Measurements from ENCODE around the gene CCDC18.
"Not testable (repeated sequence)": the region's sequence is repeated elsewhere in the genome, so short reads cannot be mapped to it uniquely, and the experiment has no call there.

DNA sequence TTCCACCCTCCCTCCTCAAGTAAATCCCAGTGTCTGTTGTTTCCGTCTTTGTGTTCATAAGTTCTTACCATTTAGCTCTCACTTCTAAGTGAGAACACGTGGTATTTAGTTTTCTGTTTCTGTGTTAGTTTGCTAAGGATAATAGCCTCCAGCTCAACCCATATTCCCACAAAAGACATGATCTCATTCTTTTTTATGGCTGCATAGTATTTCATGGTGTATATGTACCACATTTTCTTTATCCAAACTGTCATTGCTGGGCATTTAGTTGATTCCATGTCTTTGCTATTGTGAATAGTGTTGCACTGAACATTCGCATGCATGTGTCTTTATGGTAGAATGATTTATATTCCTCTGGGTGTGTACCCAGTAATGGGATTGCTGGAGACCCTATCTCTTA, 5.9 kb upstream of the CCDC18 start:
- TF ChIP-seq RARB, ISL1, SNAI2 (CRISPR knock-in tag; IDR thresholded peaks at IDR 0.05): not testable (repeated sequence)
